ENCODE results near the gene IFNK.

Gene IFNK

GRCh38 chr9:27556470-27556869 is 32.4 kb downstream of the IFNK start:
- no peak overlapping the region for H3K4me3 ChIP-seq (ENCODE audit: low read depth, low read length)
- H3K9ac ChIP-seq: no peak overlapping the region
- H3K79me2 ChIP-seq: no peaks in the 10 kb centered on the region
- H3K27ac ChIP-seq: no peak overlapping the region
- H3K27me3 ChIP-seq (ENCODE audit: control insufficient read depth, insufficient read depth, low read length): no peaks in the 10 kb centered on the region
- no peaks in the 10 kb centered on the region for H3K9me3 ChIP-seq (ENCODE audit: control insufficient read depth, low read length)
- no peak overlapping the region for H2AFZ ChIP-seq
- no peak for TF ChIP-seq CTCF (IDR thresholded peaks at IDR 0.05)
- no peak overlapping the region for H3K4me2 ChIP-seq (ENCODE audit: low read length)
- no peaks in the 10 kb centered on the region for H3K4me1 ChIP-seq
- no peaks in the 10 kb centered on the region for H3K36me3 ChIP-seq (ENCODE audit: control insufficient read depth, insufficient read depth, low read length)

GRCh38 chr9:27558307-27558706 is 34.2 kb downstream of the IFNK start:
- no peaks in the 10 kb centered on the region for H3K27me3 ChIP-seq (ENCODE audit: control insufficient read depth, insufficient read depth, low read length)
- H3K9me3 ChIP-seq (ENCODE audit: control insufficient read depth, low read length): no peaks in the 10 kb centered on the region
- H3K9ac ChIP-seq: no peak overlapping the region
- H3K4me3 ChIP-seq (ENCODE audit: low read depth, low read length): no peak overlapping the region
- TF ChIP-seq CTCF (IDR thresholded peaks at IDR 0.05): no peak
- H3K4me2 ChIP-seq (ENCODE audit: low read length): no peak overlapping the region
- no peaks in the 10 kb centered on the region for H3K4me1 ChIP-seq
- H3K27ac ChIP-seq: no peak overlapping the region
- H3K36me3 ChIP-seq (ENCODE audit: control insufficient read depth, insufficient read depth, low read length): no peaks in the 10 kb centered on the region
- H2AFZ ChIP-seq: no peak overlapping the region
- H3K79me2 ChIP-seq: no peaks in the 10 kb centered on the region

- Histone ChIP-seq H3K4me3 (ENCODE audit: low read depth, low read length) (no peak overlapping the region), H3K79me2 (no peaks in the 10 kb centered on the region), H3K9ac (no peak overlapping the region), H3K36me3 (ENCODE audit: control insufficient read depth, insufficient read depth, low read length) (no peaks in the 10 kb centered on the region), H3K4me1 (no peaks in the 10 kb centered on the region), H3K27ac (no peak overlapping the region), H3K9me3 (ENCODE audit: control insufficient read depth, low read length) (no peaks in the 10 kb centered on the region), H3K4me2 (ENCODE audit: low read length) (no peak overlapping the region), H2AFZ (no peak overlapping the region), H3K27me3 (ENCODE audit: control insufficient read depth, insufficient read depth, low read length) (no peaks in the 10 kb centered on the region)
- no peak for TF ChIP-seq CTCF (IDR thresholded peaks at IDR 0.05)
Measured at GRCh38 chr9:27560457-27560856, 36.4 kb downstream of the IFNK start.

GRCh38 chr9:27561685-27562084 is 37.6 kb downstream of the IFNK start:
- H3K79me2 ChIP-seq: peaks cover 2% of the 10 kb centered on the region
- TF ChIP-seq CTCF (IDR thresholded peaks at IDR 0.05): no peak
- no peaks in the 10 kb centered on the region for H3K36me3 ChIP-seq (ENCODE audit: control insufficient read depth, insufficient read depth, low read length)

GRCh38 chr9:27563738-27564430 is 39.8 kb downstream of the IFNK start:
- no peak overlapping the region for H3K4me2 ChIP-seq (ENCODE audit: low read length)
- no peak overlapping the region for H3K9ac ChIP-seq
- no peaks in the 10 kb centered on the region for H3K36me3 ChIP-seq (ENCODE audit: control insufficient read depth, insufficient read depth, low read length)
- no peak overlapping the region for H2AFZ ChIP-seq
- no peak overlapping the region for H3K27ac ChIP-seq
- H3K27me3 ChIP-seq (ENCODE audit: control insufficient read depth, insufficient read depth, low read length): no peaks in the 10 kb centered on the region
- no peak for TF ChIP-seq CTCF (IDR thresholded peaks at IDR 0.05)
- H3K4me3 ChIP-seq (ENCODE audit: low read depth, low read length): no peak overlapping the region
- H3K4me1 ChIP-seq: no peaks in the 10 kb centered on the region
- no peaks in the 10 kb centered on the region for H3K9me3 ChIP-seq (ENCODE audit: control insufficient read depth, low read length)
- H3K79me2 ChIP-seq: peaks cover 6% of the 10 kb centered on the region

More at GRCh38 chr9:27561685-27562084, 37.6 kb downstream of the IFNK start:
- H3K4me3 ChIP-seq (ENCODE audit: low read depth, low read length): no peak overlapping the region
- H2AFZ ChIP-seq: no peak overlapping the region
- no peak overlapping the region for H3K9ac ChIP-seq
- no peaks in the 10 kb centered on the region for H3K9me3 ChIP-seq (ENCODE audit: control insufficient read depth, low read length)
- H3K4me1 ChIP-seq: no peaks in the 10 kb centered on the region
- no peaks in the 10 kb centered on the region for H3K27me3 ChIP-seq (ENCODE audit: control insufficient read depth, insufficient read depth, low read length)
- H3K27ac ChIP-seq: no peak overlapping the region
- no peak overlapping the region for H3K4me2 ChIP-seq (ENCODE audit: low read length)

All from parathyroid adenoma (tissue), 2 donors.